Naive thymus-derived CD4-positive, alpha-beta T cell (primary cell): Measurements from ENCODE around the gene DTHD1. TPM values are rescaled to one million over a fixed set of nuclear protein-coding genes. Genes with fewer than 3 reads are reported as not detected.

Experiments
- ATAC-seq: fragments of 150-1000 bp; cut with Tn5 transposase; 2 replicates; pipeline ENCODE4 v1.10.0; 2021; ENCODE audit warnings: mild to moderate bottlenecking, moderate library complexity
- CTCF ChIA-PET: fragments of 350-600 bp; sonication (Branson Sonifier 250); formaldehyde crosslinking; loops from one replicate; lab custom pipeline; 2021; ENCODE audit warnings: antibody characterized with exemption; lab: Charles Lee
- POLR2A ChIA-PET: fragments of 350-600 bp; sonication (Branson Sonifier 250); formaldehyde crosslinking; loops from one replicate; lab custom pipeline; 2021; ENCODE audit warnings: antibody characterized with exemption, inconsistent platforms; lab: Charles Lee
- DNase-seq, 9 donors: peaks; one replicate each; pipeline versions ENCODE4 v3.0.0 to v3.0.0-alpha.2; 2020 to 2022; ENCODE audit warnings: mixed read lengths in 1 of 9
- H3K27ac ChIP-seq: one replicate; pipeline ENCODE4 v1.7.0; 2013; ENCODE audit warnings: mild to moderate bottlenecking, low read depth, low read length, moderate library complexity
- H3K27me3 ChIP-seq, 2 donors: one replicate each; pipeline ENCODE4 v1.7.0; 2013; ENCODE audit warnings: low read length in 2 of 2, mild to moderate bottlenecking in 2 of 2, moderate library complexity in 2 of 2; ENCODE audit not compliant: control insufficient read depth in 2 of 2, insufficient read depth in 2 of 2
- H3K36me3 ChIP-seq, 3 experiments: 1 replicate in 2 of 3; 2 replicates in 1 of 3; pipeline ENCODE4 v1.7.0; 2013; ENCODE audit warnings: low read length in 3 of 3, mild to moderate bottlenecking in 3 of 3, moderate library complexity in 1 of 3; ENCODE audit not compliant: insufficient read depth in 3 of 3, control insufficient read depth in 2 of 3
- H3K4me1 ChIP-seq, 2 donors: one replicate each; pipeline ENCODE4 v1.7.0; 2013; ENCODE audit warnings: low read length in 2 of 2, mild to moderate bottlenecking in 2 of 2, moderate library complexity in 1 of 2; ENCODE audit not compliant: control insufficient read depth in 2 of 2, insufficient read depth in 2 of 2
- H3K4me3 ChIP-seq: 2 replicates; pipeline ENCODE4 v1.7.0; 2013; ENCODE audit warnings: mild to moderate bottlenecking, low read length
- H3K9me3 ChIP-seq, 3 experiments: 1 replicate in 2 of 3; 2 replicates in 1 of 3; pipeline ENCODE4 v1.7.0; 2013; ENCODE audit warnings: low read length in 3 of 3; ENCODE audit not compliant: control insufficient read depth in 2 of 3
- H3K27ac Mint-ChIP-seq, 9 donors: one replicate each; pipeline ENCODE4 v1.8.0; 2020 to 2022; ENCODE audit warnings: mixed read lengths in 9 of 9, mild to moderate bottlenecking in 8 of 9, moderate library complexity in 5 of 9, inconsistent platforms in 2 of 9
- H3K27me3 Mint-ChIP-seq, 5 donors: one replicate each; pipeline ENCODE4 v1.8.0; 2021 to 2022; ENCODE audit warnings: mixed read lengths in 5 of 5, mild to moderate bottlenecking in 1 of 5
- H3K36me3 Mint-ChIP-seq, 5 donors: one replicate each; pipeline ENCODE4 v1.8.0; 2020 to 2022; ENCODE audit warnings: mixed read lengths in 5 of 5, mild to moderate bottlenecking in 3 of 5, inconsistent platforms in 1 of 5
- H3K4me1 Mint-ChIP-seq, 7 donors: one replicate each; pipeline ENCODE4 v1.8.0; 2020 to 2022; ENCODE audit warnings: mixed read lengths in 7 of 7, mild to moderate bottlenecking in 3 of 7, inconsistent platforms in 1 of 7
- H3K4me3 Mint-ChIP-seq, 10 donors: one replicate each; pipeline ENCODE4 v1.8.0; 2020 to 2022; ENCODE audit warnings: mild to moderate bottlenecking in 10 of 10, mixed read lengths in 10 of 10, moderate library complexity in 6 of 10, inconsistent platforms in 2 of 10
- H3K9me3 Mint-ChIP-seq, 11 donors: one replicate each; pipeline ENCODE4 v1.8.0; 2020 to 2022; ENCODE audit warnings: mixed read lengths in 11 of 11, mild to moderate bottlenecking in 4 of 11, inconsistent platforms in 1 of 11, moderate library complexity in 1 of 11
- intact Hi-C, 2 donors: fragments of 100-400 bp; cut with micrococcal nuclease; formaldehyde crosslinking; loops; one replicate each; pipeline ENCODE4 v1.15.1; 2023
- polyA plus RNA-seq, 2 donors: library from polyadenylated mRNA; unstranded; fragments of 300-500 nt; fragmentation: Illumina TruSeq; gene quantifications; one replicate each; pipeline ENCODE4 v1.2.3, GENCODE V29; 2021
- total RNA-seq, 6 experiments: library from RNA in 5 of 6; stranded (reverse) in 5 of 6; gene quantifications; 1 replicate in 5 of 6; 2 replicates in 1 of 6; pipeline ENCODE4 v1.2.3 and lab custom pipeline; 2021 to 2026

Gene DTHD1
- total and polyA plus RNA-seq, 7 experiments from 2014 or later, result 0.10 to 5.2 (median 0.72) TPM; not detected in 4

GRCh38 chr4:36386691-36387090, 105.3 kb downstream of the DTHD1 start:
- peaks cover 0 to 4% (median 0%) of the 10 kb centered on the region in 5 donors for H3K36me3 Mint-ChIP-seq
- Histone ChIP-seq H3K27me3 (no peaks in the 10 kb centered on the region), H3K4me3 (no peak overlapping the region), H3K4me1 (peaks cover 22% of the 10 kb centered on the region in 2 donors), H3K27ac (peak overlapping the region; percentile 70), H3K36me3 (no peaks in the 10 kb centered on the region), H3K9me3 (no peaks in the 10 kb centered on the region)
- ATAC-seq (no peak), DNase-seq (no peak)
- H3K27me3 Mint-ChIP-seq, result peaks cover 0 to 11% (median 0%) of the 10 kb centered on the region in 5 donors
- intact Hi-C loops, result loop anchor here (1.0 to 5.0 kb wide), 8 partner anchors 8 to 1506 kb away; partner anchors contain the start of genes ARAP2 (in 1 of the 2) and TBC1D1 (in 1 of the 2)
- ChIA-PET POLR2A (interaction anchor here (0.6 to 1.4 kb wide), 3 partner anchors 8 to 1180 kb away, joined by 3 to 10 read pairs (median 6); no protein-coding TSS in a partner anchor), CTCF (interaction anchor here (1.8 to 2.7 kb wide), 2 partner anchors 8 to 12 kb away, joined by 7 to 20 read pairs; no protein-coding TSS in a partner anchor)
- peak overlapping the region in 9 of 10 donors; percentile 27 to 84 (median 66) for H3K4me3 Mint-ChIP-seq
- peaks cover 19 to 51% (median 40%) of the 10 kb centered on the region in 7 donors for H3K4me1 Mint-ChIP-seq
- peak overlapping the region; percentile 92 to 99 (median 94) for H3K27ac Mint-ChIP-seq
- H3K9me3 Mint-ChIP-seq, result peaks cover 0 to 5% (median 0%) of the 10 kb centered on the region in 11 donors

- no peaks in the 10 kb centered on the region for H3K27me3 ChIP-seq
- no peak overlapping the region for H3K4me3 ChIP-seq
- DNase-seq (no peak), ATAC-seq (no peak)
- no peak overlapping the region for H3K27ac ChIP-seq
- H3K36me3 Mint-ChIP-seq, result peaks cover 0 to 1% (median 0%) of the 10 kb centered on the region in 5 donors
- intact Hi-C loops, result loop anchor here in 1 of 2 donors (5.0 kb wide), 1 partner anchor 1504 kb away; the partner anchor contains the start of gene TBC1D1
- H3K9me3 Mint-ChIP-seq, result peaks cover 0 to 5% (median 0%) of the 10 kb centered on the region in 11 donors
- H3K4me1 ChIP-seq, result peaks cover 22% of the 10 kb centered on the region in 2 donors
- no peak overlapping the region for H3K4me3 Mint-ChIP-seq
- CTCF ChIA-PET, result interaction anchor here (1.9 kb wide), 1 partner anchor 10 kb away, joined by 10 read pairs; no protein-coding TSS in a partner anchor
- POLR2A ChIA-PET, result interaction anchor here (1.4 kb wide), 1 partner anchor 144 kb away, joined by 3 read pairs; the partner anchor contains the start of gene ARAP2
- peaks cover 0 to 17% (median 0%) of the 10 kb centered on the region in 5 donors for H3K27me3 Mint-ChIP-seq
- peak overlapping the region in 7 of 9 donors; percentile 33 to 92 (median 43) for H3K27ac Mint-ChIP-seq
- H3K4me1 Mint-ChIP-seq, result peaks cover 16 to 49% (median 32%) of the 10 kb centered on the region in 7 donors
- H3K9me3 ChIP-seq, result no peaks in the 10 kb centered on the region
- H3K36me3 ChIP-seq, result no peaks in the 10 kb centered on the region
Measured at GRCh38 chr4:36388710-36389109, 107.3 kb downstream of the DTHD1 start.

- no peaks in the 10 kb centered on the region for H3K9me3 Mint-ChIP-seq
- H3K36me3 Mint-ChIP-seq, result no peaks in the 10 kb centered on the region
- H3K4me3 ChIP-seq, result no peak overlapping the region
- intact Hi-C loops, result no loop called here
- no peak overlapping the region for H3K4me3 Mint-ChIP-seq
- H3K4me1 Mint-ChIP-seq, result peaks cover 8 to 40% (median 26%) of the 10 kb centered on the region in 7 donors
- no peak for ATAC-seq
- CTCF ChIA-PET, result interaction anchor here (0.9 kb wide), 1 partner anchor 8 kb away, joined by 3 read pairs; no protein-coding TSS in a partner anchor
- peaks cover 0 to 20% (median 0%) of the 10 kb centered on the region in 5 donors for H3K27me3 Mint-ChIP-seq
- H3K27me3 ChIP-seq, result no peaks in the 10 kb centered on the region
- no peaks in the 10 kb centered on the region for H3K36me3 ChIP-seq
- POLR2A ChIA-PET, result interaction anchor here (0.7 kb wide), 1 partner anchor 105 kb away, joined by 3 read pairs; no protein-coding TSS in a partner anchor
- H3K27ac Mint-ChIP-seq, result peak overlapping the region in 1 of 9 donors; percentile 48
- H3K4me1 ChIP-seq, result peaks cover 11 to 19% of the 10 kb centered on the region in 2 donors
- H3K27ac ChIP-seq, result no peak overlapping the region
- DNase-seq, result no peak
- H3K9me3 ChIP-seq, result no peaks in the 10 kb centered on the region
Measured at GRCh38 chr4:36391411-36391810, 110.0 kb downstream of the DTHD1 start.

- Mint-ChIP-seq H3K27ac (peak overlapping the region in 3 of 9 donors; percentile 5 to 69 (median 11)), H3K27me3 (peaks cover 0 to 20% (median 0%) of the 10 kb centered on the region in 5 donors), H3K9me3 (no peaks in the 10 kb centered on the region), H3K36me3 (no peaks in the 10 kb centered on the region), H3K4me1 (peaks cover 3 to 35% (median 20%) of the 10 kb centered on the region in 7 donors), H3K4me3 (no peak overlapping the region)
- no peaks in the 10 kb centered on the region for H3K36me3 ChIP-seq
- DNase-seq, result no peak
- ChIA-PET POLR2A (no interaction called here), CTCF (no interaction called here)
- no peaks in the 10 kb centered on the region for H3K9me3 ChIP-seq
- H3K4me1 ChIP-seq, result peaks cover 5 to 13% of the 10 kb centered on the region in 2 donors
- no peak overlapping the region for H3K27ac ChIP-seq
- H3K4me3 ChIP-seq, result no peak overlapping the region
- intact Hi-C loops, result no loop called here
- ATAC-seq, result no peak
- no peaks in the 10 kb centered on the region for H3K27me3 ChIP-seq
Measured at GRCh38 chr4:36392024-36392423, 110.6 kb downstream of the DTHD1 start.

- intact Hi-C loops, result no loop called here
- H3K4me3 ChIP-seq, result no peak overlapping the region
- no peak for DNase-seq
- H3K27ac ChIP-seq, result no peak overlapping the region
- H3K36me3 Mint-ChIP-seq, result no peaks in the 10 kb centered on the region
- no peaks in the 10 kb centered on the region for H3K27me3 ChIP-seq
- H3K9me3 Mint-ChIP-seq, result no peaks in the 10 kb centered on the region
- CTCF ChIA-PET, result interaction anchor here (0.7 kb wide), 1 partner anchor 9 kb away, joined by 4 read pairs; no protein-coding TSS in a partner anchor
- peak overlapping the region in 5 of 9 donors; percentile 16 to 69 (median 28) for H3K27ac Mint-ChIP-seq
- no peaks in the 10 kb centered on the region for H3K9me3 ChIP-seq
- POLR2A ChIA-PET, result no interaction called here
- no peak for ATAC-seq
- H3K36me3 ChIP-seq, result no peaks in the 10 kb centered on the region
- no peak overlapping the region for H3K4me3 Mint-ChIP-seq
- peaks cover 0 to 22% (median 0%) of the 10 kb centered on the region in 5 donors for H3K27me3 Mint-ChIP-seq
- peaks cover 5 to 11% of the 10 kb centered on the region in 2 donors for H3K4me1 ChIP-seq
- H3K4me1 Mint-ChIP-seq, result peaks cover 0 to 30% (median 15%) of the 10 kb centered on the region in 7 donors
Measured at GRCh38 chr4:36392916-36393315, 111.5 kb downstream of the DTHD1 start.
